NCI-H2196 treated with DMSO at 0.1 percent for 48 hours (cell line): Measurements from ENCODE around the gene ZNF121.
A peak's percentile ranks its signal among the peaks of the same experiment; 100 is the strongest.
"Not testable (repeated sequence)": the region's sequence is repeated elsewhere in the genome, so short reads cannot be mapped to it uniquely, and the experiment has no call there.

Experiments
- DNase-seq: peaks from one replicate; lab custom pipeline; 2025; ENCODE audit not compliant: unreplicated experiment; lab: John Stamatoyannopoulos, UW

ZNF121 gene

DNA sequence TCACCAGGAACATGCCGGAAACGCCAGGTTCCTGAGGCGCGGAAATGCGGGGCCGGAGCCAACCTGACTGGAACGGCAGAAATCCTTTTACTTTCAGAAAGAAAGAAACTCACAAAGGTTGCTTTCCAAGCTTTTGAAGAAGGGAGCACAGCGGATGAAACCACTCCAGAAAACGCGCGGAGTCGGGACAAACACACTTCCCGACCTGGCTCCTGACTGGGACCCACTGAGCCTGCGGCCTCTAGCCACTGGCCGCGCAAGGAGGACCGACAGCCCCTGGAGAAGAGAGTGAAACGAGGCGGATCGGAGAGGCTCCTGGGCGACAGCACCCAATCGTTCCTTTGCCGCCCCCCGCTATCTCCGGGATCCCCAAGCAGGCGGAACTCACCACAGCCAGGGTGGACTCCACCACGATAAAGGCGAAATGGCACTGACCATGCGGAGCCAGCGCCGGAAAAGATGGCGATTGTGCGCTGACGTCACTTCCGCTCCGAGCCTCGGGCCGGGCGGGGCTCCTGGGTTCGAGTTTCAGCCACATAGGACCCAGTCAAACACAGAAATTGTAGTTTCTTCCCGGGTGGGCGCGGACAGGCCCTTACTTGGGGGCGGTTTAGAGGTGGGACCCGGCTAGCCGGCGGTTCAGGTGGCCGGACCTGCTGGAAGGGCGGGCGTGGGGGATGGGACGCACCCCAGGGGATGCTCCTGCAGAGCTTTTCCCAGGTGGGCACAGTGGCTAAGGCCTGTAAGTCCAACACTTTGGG lies at the start of gene ZNF121:
ZNF121 (minus strand) TSS at position 432 of the 761 bp plus-strand sequence. CDS start 16,407 bp downstream, outside the sequence.
- DNase-seq, result peak; percentile 75

DNA sequence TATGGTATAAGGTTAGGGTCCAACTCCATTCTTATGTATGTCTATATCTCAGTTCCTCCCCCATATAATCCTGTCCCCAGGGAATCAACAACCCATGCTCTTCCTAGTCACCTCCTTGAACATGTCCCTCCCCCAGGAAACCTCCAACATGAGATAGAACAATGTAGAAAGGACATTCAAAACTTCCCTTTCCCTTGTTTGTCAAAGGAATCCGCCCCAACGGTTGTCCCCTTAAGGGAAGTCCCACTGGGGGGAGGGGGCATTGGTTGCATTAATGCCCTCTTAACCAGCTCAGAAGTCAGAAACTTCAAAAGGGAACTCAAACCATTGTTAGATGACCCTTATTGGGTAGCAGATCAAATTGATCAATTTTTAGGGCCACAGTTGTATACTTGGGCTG lies 43.6 kb upstream of the ZNF121 start:
- no peak for DNase-seq

DNA sequence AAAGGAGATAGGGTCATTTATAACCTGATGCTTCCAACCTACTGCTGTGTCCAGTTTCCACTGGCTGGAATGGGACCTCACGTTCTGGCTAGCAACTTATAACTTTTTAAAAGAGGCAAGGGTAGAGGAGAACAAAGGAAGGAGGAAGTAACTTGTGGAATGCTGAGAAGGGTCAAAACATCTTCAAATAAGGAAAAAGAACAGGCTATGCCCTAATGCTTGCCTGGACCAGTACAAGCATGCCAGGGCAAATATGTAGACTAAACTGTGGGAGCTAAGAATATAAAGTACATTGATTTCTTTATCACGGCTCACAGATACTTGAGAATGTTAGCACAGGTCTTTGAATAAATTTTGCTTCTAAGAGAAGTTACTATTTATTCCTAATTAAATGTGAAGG lies 38.2 kb upstream of the ZNF121 start:
- no peak for DNase-seq

DNA sequence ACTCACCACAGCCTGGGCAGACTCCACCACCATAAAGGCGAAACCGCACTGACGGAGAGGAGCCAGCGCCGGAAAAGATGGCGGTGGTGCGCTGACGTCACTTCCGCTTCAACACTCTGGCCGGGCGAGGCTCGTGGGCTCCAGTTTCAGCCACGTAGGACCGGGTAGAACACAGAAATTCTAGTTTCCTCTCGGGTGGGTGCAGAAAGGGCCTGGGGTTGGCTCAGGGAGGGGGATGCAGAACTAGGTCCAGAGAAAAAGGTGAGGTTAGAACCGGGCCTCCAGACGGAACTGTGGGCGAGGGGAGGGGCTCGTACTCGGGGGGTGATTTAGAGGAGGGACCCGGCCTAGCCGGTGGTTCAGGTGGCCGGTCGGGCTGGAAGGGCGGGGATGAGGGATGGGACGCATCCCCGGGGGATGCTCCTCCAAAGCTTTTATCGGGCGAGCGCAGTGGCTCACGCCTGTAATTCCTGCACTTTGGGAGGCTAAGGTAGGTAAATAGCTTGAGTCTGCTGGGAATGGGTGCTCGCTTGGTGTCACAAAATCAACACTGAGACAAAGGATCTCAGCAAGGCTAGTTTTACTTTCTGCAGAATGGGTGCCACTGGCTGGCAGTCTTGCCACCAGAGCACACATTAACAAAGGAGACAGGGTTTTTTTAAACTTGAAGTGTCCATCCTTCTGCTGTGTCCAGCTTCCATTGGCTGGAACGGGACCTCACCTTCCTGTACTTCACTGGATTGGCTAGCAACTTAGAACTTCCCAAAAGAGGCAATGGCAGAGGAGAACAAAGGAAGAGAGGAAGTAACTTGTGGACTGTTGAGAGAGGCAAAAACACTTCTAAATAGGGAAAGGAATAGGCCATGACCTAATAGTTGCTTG lies 37.1 kb upstream of the ZNF121 start, which contains the start of gene ZNF561:
ZNF561 (minus strand) TSS at position 77 of the 882 bp plus-strand sequence. CDS start 1,776 bp downstream, outside the sequence.
- DNase-seq, result peak; percentile 58

DNA sequence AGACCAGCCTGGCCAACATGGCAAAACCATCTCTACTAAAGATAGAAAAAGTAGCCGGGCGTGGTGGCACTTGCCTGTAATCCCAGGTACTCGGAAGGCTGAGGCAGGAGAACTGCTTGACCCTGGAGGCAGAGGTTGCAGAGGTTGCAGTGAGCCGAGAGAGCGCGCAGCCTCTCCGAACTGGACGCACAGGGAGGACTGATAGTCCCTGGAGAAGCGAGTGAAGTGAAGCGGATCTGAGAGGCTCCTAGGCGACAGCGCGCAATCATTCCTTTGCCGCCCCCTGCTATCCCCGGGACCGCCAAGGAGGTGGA lies 36.5 kb upstream of the ZNF121 start:
- DNase-seq, result no peak

DNA sequence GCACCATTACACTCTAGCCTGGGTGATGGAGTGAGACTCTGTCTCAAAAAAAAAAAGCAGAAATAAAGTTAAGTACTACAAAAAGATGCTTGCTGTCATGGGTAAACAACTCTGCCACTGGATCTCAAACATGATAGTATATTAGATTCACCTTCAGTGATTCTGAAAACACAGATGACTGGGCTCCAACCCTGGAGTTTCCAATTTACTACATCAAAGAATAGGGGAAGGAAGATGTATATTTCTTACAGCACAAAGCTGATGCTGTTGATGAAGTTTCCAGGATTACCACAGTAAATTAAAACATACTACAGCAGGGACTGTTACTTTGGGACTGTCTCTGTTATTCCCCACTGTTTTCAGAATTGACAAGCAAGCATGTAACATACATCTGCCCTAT lies 31.5 kb upstream of the ZNF121 start:
- DNase-seq, result no peak

DNA sequence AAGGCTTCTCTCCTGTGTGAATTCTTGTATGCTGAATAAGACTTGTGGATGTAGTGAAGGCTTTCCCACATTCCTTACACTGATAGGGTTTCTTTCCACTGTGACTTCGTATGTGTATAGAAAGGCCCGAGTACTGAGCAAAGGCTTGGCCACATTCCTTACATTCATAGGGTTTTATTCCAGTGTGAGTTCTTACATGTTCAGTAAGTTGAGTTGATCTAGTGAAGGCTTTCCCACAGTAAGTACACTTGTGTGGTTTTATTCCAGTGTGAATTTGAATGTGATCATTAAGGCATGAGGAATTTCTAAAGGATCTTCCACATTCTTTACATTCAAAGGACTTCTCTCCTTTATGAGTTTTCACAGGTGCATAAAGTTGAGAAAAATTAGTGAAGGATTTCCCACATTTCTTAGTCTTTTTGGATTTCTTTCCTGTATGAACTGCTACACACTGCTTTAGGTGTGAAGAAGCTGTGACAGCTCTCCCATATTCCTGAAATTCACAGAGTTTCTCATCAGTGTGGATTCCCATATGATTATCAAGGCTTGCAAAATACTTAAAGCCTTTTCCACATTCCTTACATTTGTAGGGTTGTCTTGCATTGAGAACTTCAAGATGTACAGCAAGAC lies 26.3 kb upstream of the ZNF121 start:
- no peak for DNase-seq

DNA sequence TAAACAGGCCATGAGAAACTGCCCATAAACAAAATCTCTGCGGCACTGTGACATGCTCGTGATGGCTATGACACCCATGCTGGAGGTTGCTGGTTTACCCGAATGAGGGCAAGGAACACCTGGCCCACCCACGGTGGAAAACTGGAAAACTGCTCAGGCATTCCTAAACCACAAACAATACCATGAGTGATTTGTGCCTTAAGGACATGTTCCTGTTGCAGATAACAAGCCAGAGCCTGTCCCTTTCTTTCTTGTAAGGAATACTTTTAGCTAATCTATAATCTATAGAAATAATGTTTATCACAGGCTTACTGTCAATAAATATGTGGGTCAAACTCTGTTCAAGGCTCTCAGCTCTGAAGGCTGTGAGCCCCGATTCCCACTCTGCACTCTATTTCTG lies 24.6 kb upstream of the ZNF121 start:
- no peak for DNase-seq

DNA sequence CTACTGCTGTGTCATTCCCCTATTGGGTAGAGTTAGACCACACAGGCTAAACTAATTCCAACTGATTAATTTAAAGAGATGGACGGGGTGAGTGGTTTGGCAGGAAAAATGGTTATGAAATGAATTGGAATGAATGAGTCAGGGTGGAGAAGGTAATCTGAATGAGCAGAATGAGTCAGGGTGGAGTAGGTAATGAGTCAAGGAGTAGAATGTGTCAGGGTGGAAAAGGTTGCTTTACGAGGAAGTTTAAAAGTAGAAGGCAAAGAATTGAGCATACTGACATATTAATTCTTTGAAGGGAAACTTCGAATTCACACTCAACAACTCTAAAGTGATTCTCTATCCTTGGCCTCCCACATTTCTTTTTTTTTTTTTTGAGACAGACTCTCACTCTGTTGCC lies 12.7 kb upstream of the ZNF121 start:
- DNase-seq, result no peak

DNA sequence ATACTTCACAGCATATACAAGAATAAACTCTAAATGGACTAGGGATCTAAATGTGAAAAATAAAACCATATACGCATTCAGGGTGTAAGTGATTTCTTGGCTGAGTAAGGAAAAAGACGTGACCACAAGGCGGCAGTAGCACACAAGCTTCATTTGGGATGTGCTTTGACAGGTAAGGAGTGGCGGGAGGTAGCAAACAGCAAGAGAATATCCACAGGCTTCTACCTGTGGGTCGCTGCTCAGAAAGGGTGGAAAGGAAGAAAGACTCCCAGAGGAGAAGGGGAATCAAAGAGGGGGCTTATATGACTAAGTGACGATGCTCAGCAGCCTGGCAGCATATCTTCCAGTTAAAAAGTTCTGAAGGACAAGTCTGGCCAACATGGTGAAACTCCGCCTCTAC lies 2.5 kb upstream of the ZNF121 start:
- peak; percentile 44 for DNase-seq

DNA sequence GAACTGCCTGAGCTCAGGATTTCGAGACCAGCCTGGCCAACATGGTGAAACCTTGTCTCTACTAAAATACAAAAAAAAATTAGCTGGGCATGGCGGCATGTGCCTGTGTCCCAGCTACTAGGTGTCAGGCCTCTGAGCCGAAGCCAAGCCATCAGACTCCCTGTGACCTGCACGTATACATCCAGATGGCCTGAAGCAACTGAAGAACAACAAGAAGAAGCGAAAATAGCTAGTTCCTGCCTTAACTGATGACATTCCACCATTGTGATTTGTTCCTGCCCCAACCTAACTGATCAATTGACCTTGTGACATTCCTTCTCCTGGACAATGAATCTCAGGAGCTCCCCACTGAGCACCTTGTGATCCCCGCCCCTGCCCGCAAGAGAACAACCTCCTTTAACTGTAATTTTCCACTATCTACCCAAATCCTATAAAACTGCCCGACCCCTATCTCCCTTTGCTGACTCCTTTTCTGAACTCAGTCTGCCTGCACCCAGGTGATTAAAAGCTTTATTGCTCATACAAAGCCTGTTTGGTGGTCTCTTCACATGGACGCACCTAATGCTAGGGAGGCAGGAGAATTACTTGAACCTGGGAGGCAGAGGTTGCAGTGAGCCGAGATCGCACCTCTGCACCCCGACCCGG lies 2.1 kb downstream of the ZNF121 start:
- DNase-seq, result not testable (repeated sequence)

DNA sequence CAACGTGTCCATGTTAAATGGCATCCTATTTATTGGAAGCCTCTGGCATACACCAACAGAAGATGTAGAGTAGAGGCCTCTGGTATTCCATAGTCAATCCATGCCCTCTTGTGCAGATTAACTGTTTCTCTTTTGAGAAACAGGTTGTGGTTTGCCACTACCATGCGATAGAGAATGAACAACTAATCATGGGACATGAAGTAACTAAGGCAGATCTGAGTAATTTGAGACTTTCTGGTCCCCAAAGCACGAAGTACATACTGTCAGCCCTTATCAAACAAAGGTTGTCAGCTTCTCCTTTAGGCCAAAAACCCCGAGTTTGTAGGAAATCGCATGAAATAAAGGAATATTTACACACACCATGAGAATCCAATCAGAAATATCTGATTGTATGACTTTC lies 3.6 kb downstream of the ZNF121 start:
- no peak for DNase-seq

DNA sequence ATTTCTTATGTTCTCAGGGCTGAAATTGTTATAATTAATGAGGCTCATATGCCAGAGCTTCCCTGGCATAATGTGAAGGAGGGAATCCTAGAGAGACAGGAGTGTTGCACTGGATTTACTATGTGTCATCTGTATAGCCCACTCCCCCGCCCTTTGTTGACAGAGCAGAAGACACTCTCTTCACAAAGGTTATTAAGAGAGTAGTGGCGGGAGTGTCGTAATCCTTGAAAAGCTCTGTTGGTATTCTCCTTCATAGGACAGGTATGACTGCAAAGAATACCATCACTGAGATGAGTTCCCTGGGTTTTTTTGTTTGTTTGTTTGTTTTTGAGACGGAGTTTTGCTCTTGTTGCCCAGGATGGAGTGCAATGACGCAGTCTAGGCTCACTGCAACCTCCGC lies 14.0 kb downstream of the ZNF121 start:
- no peak for DNase-seq

DNA sequence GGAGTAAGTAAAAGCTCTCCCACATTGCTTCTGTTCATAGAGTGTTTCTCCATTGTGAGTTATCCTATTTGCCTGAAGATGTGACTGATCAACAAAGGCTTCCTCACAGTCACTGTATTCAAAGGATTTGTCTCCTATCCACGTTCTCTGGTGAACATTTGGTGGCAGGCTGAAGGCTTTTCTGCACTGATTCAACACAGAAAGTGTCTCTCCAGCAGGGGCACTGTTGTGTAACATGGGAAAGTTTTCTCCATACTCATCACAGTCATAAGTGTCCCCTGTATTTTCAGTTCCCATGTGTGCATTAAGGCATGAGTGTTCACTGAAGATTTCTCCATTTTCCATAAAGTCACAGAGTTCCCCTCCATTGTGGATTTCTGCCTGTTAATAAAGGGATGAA lies 17.6 kb downstream of the ZNF121 start:
- DNase-seq, result no peak

DNA sequence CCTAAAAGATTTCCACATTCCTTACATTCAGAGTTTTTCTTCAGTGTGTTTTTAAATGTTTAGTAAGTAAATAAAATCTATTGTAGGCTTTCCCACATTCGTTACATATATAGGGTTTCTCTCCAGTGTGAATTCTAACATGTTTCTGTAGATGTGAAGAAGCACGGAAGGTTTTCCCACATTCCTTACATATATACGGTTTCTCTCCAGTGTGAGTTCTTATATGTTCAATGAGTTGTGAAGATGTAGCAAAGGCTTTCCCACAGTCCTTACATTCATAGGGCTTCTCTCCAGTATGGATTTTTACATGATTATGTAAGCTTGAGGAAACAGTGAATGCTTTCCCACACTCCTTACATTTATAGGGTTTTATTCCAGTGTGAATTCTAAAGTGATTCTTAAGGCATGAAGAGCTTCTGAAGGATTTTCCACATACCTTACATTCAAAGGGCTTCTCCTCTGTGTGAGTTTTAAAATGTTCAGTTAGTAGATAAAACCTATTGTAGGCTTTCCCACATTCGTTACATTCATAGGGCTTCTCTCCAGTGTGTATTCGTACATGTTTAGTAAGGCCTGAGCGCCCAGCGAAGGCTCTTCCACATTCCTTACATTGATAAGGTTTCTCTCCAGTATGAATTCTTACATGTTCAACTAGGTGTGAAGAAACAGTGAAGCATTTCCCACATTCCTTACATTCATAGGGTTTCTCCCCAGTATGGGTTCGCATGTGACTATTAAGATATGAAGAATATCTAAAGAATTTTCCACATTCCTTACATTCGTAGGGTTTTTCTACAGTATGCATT lies 18.2 kb downstream of the ZNF121 start:
- DNase-seq, result no peak

DNA sequence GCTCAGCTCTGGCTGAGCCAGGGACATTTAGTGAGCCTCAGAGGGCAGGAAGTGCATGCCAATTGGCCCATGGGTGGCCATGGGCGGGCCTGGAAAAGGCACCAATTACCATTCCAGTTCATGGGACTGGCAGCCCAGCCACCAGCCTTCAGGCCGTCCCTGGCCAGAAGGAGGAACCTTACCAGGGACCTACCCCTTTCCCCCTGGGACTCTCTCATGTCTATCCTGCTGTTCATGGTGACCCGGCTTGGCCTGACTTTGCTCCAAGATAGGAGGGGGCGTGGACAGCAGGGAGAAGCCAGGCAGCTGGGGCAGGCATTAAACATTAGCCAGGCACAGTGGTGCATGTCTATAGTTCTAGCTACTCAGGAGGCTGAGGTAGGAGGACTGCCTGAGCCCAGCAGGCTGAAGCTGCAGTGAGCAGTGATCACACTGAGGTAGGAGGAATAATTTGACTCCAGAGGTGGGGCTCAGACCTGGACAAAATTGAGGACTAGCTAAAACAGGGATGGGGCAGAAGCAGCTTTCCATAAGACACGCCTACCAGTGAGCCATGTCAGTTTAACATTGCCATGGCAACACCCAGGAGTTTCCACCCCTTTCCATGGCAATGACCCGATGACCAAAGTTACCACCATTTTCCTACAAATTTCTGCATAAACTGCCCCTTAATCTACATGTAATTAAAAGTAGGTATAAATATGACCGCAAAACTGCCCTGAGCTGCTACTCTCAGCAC lies 31.6 kb downstream of the ZNF121 start:
- DNase-seq, result no peak

DNA sequence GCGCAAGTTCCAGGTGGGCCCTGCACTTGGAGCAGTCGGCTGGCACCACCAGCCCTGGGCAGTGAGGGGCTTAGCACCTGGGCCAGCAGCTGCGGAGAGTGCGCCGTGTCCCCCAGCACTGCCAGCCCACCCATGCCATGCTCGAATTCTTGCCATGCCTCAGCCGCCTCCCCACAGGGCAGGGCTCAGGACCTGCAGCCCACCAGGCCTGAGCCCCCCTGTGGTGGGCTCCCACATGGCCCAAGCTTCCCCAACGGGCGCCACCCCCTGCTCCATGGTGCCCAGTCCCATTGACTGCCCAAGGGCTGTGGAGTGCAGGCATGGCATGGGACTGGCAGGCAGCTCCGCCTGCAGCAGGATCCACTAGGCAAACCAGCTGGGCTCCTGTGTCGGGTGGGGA lies 36.4 kb downstream of the ZNF121 start:
- DNase-seq, result no peak

DNA sequence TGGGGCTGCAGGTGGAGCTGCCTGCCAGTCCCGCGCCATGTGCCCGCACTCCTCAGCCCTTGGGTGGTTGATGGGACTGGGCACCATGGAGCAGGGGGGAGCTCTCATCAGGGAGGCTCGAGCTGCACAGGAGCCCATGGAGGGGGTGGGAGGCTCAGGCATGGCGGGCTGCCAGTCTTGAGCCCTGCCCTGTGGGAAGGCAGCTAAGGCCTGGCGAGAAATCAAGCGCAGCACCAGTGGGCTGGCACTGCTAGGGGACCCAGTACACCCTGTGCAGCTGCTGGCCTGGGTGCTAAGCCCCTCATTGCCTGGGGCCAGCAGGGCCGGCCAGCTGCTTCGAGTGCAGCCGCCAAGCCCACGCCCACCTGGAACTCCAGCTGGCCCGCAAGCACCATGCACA lies 43.0 kb downstream of the ZNF121 start:
- DNase-seq, result not testable (repeated sequence)

DNA sequence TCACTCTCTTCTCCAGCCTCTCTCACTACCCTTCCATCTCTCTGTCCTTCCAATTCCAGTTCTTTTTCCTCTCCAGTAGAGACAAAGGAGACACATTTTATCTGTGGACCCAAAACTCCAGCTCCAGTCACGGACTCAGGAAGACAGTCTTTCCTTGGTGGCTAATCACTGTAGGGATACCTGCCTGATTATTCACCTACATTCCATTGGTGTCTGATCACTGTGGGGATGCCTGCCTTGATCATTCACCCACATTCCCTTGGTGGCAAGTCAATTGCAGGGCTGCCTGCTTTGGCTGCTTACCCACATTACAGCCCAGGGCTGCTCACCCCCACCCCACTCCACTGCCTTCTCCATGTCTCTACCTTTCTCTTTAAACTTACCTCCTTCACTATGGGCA lies 44.4 kb downstream of the ZNF121 start:
- not testable (repeated sequence) for DNase-seq

DNA sequence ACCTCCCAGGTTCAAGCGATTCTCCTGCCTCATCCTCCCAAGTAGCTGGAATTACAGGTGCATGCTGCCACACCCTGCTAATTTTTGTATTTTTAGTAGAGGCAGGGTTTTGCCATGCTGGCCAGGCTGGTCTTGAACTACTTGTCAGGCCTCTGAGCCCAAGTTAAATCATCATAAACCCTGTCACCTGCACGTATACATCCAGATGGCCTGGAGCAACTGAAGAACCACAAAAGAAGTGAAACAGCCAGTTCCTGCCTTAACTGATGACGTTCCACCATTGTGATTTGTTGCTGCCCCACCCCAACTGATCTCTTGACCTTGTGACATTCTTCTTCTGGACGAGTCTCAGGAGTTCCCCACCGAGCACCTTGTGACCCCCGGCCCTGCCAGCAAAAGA lies 45.1 kb downstream of the ZNF121 start:
- not testable (repeated sequence) for DNase-seq
